IPS DF 6.9 (cell line): ENCODE measurements around the gene FGF18.
A peak's percentile ranks its signal among the peaks of the same experiment; 100 is the strongest.
"Not testable (repeated sequence)": the region's sequence is repeated elsewhere in the genome, so short reads cannot be mapped to it uniquely, and the experiment has no call there.

Source experiments
- DNase-seq: peaks from one replicate; pipeline ENCODE4 v3.0.0-alpha.2; 2013; ENCODE audit warnings: low read depth, low spot score
- H3K27ac ChIP-seq: one replicate; pipeline ENCODE4 v1.5.1; 2013; ENCODE audit warnings: low read length, control low read depth
- H3K27me3 ChIP-seq: 2 replicates; pipeline ENCODE4 v1.6.1; 2013; ENCODE audit warnings: mild to moderate bottlenecking, low read length; ENCODE audit not compliant: control insufficient read depth, insufficient read depth
- H3K36me3 ChIP-seq: 2 replicates; pipeline ENCODE4 v1.6.1; 2013; ENCODE audit warnings: low read length; ENCODE audit not compliant: control insufficient read depth, insufficient read depth
- H3K4me1 ChIP-seq: 2 replicates; pipeline ENCODE4 v1.6.1; 2013; ENCODE audit warnings: low read length; ENCODE audit not compliant: control insufficient read depth, insufficient read depth
- H3K4me3 ChIP-seq: 2 replicates; pipeline ENCODE4 v1.5.1; 2013; ENCODE audit warnings: mild to moderate bottlenecking, low read length
- H3K9me3 ChIP-seq: 2 replicates; pipeline ENCODE4 v1.6.1; 2013; ENCODE audit warnings: low read length, inconsistent platforms; ENCODE audit not compliant: control insufficient read depth, insufficient read depth
- WGBS: extraction: QIAGEN DNeasy Blood & Tissue Kit; methylation state at CpG from one replicate; pipeline ENCODE4 v1.1.7; 2013; ENCODE audit warnings: mixed read lengths, missing lambda C conversion rate; ENCODE audit not compliant: insufficient read length, insufficient coverage; 5-methylcytosine and 5-hydroxymethylcytosine counted together

Gene FGF18

GRCh38 chr5:171387970-171388815 lies 31.3 kb upstream of the FGF18 start:
- Histone ChIP-seq H3K4me3 (peak overlapping the region; percentile 92), H3K36me3 (peaks cover 14% of the 10 kb centered on the region; the same call in 1 of the 2 replicates)

GRCh38 chr5:171388816-171389168 lies 30.7 kb upstream of the FGF18 start:
- no peak overlapping the region for H3K27ac ChIP-seq
- peak overlapping the region; percentile 92; the same call in 1 of the 2 replicates for H3K4me3 ChIP-seq
- no peak for DNase-seq
- no peaks in the 10 kb centered on the region; the same call in 1 of the 2 replicates for H3K4me1 ChIP-seq
- H3K9me3 ChIP-seq, result no peaks in the 10 kb centered on the region
- no peaks in the 10 kb centered on the region for H3K27me3 ChIP-seq
- WGBS, result no CpG with 5 or more reads among the region's 14 CpGs
- H3K36me3 ChIP-seq, result peaks cover 19% of the 10 kb centered on the region; the same call in 1 of the 2 replicates

More at GRCh38 chr5:171387970-171388815, 31.3 kb upstream of the FGF18 start:
- Histone ChIP-seq H3K27ac (no peak overlapping the region), H3K27me3 (no peaks in the 10 kb centered on the region; the same call in 1 of the 2 replicates), H3K9me3 (no peaks in the 10 kb centered on the region), H3K4me1 (no peaks in the 10 kb centered on the region; the same call in 1 of the 2 replicates)
- WGBS, result no CpG with 5 or more reads among the region's 56 CpGs
- DNase-seq, result no peak

GRCh38 chr5:171390883-171391677 lies 28.4 kb upstream of the FGF18 start:
- Histone ChIP-seq H3K4me3 (no peak overlapping the region; the same call in 1 of the 2 replicates), H3K27me3 (no peaks in the 10 kb centered on the region), H3K4me1 (no peaks in the 10 kb centered on the region; the same call in 1 of the 2 replicates), H3K36me3 (peaks cover 38% of the 10 kb centered on the region; the same call in 1 of the 2 replicates), H3K27ac (no peak overlapping the region), H3K9me3 (no peaks in the 10 kb centered on the region)
- no peak for DNase-seq
- no CpG with 5 or more reads among the region's 8 CpGs for WGBS

GRCh38 chr5:171391996-171392577 lies 27.4 kb upstream of the FGF18 start:
- no peak for DNase-seq
- peaks cover 46% of the 10 kb centered on the region; the same call in 1 of the 2 replicates for H3K36me3 ChIP-seq
- no peaks in the 10 kb centered on the region; the same call in 1 of the 2 replicates for H3K4me1 ChIP-seq
- WGBS, result no CpG with 5 or more reads among the region's 14 CpGs
- H3K9me3 ChIP-seq, result no peaks in the 10 kb centered on the region
- no peak overlapping the region for H3K27ac ChIP-seq
- no peak overlapping the region for H3K4me3 ChIP-seq
- H3K27me3 ChIP-seq, result no peaks in the 10 kb centered on the region

- Histone ChIP-seq H3K9me3 (no peaks in the 10 kb centered on the region), H3K27me3 (no peaks in the 10 kb centered on the region), H3K4me3 (no peak overlapping the region), H3K27ac (no peak overlapping the region), H3K4me1 (no peaks in the 10 kb centered on the region; the same call in 1 of the 2 replicates), H3K36me3 (peaks cover 48% of the 10 kb centered on the region; the same call in 1 of the 2 replicates)
- 100% methylated on average over 3 of the region's 4 CpGs for WGBS
- no peak for DNase-seq
Measured at GRCh38 chr5:171392585-171393159, 26.8 kb upstream of the FGF18 start.

GRCh38 chr5:171395042-171395441 lies 24.4 kb upstream of the FGF18 start:
- DNase-seq, result no peak
- no peak overlapping the region for H3K27ac ChIP-seq
- peaks cover 63% of the 10 kb centered on the region; the same call in 1 of the 2 replicates for H3K36me3 ChIP-seq
- no CpG with 5 or more reads among the region's 7 CpGs for WGBS
- H3K4me3 ChIP-seq, result no peak overlapping the region
- H3K9me3 ChIP-seq, result no peaks in the 10 kb centered on the region
- no peaks in the 10 kb centered on the region for H3K27me3 ChIP-seq
- H3K4me1 ChIP-seq, result no peaks in the 10 kb centered on the region; the same call in 1 of the 2 replicates

GRCh38 chr5:171396583-171396982 lies 22.9 kb upstream of the FGF18 start:
- peaks cover 70% of the 10 kb centered on the region for H3K36me3 ChIP-seq
- not testable (repeated sequence) for H3K4me1 ChIP-seq, H3K27ac ChIP-seq, H3K9me3 ChIP-seq, DNase-seq, H3K27me3 ChIP-seq, H3K4me3 ChIP-seq
- no CpG with 5 or more reads among the region's 11 CpGs for WGBS

- DNase-seq, result no peak
- no peak overlapping the region for H3K27ac ChIP-seq
- no CpG with 5 or more reads among the region's 2 CpGs for WGBS
- H3K27me3 ChIP-seq, result no peaks in the 10 kb centered on the region
- no peaks in the 10 kb centered on the region for H3K4me1 ChIP-seq
- H3K4me3 ChIP-seq, result no peak overlapping the region
- H3K36me3 ChIP-seq, result peaks cover 67% of the 10 kb centered on the region
- H3K9me3 ChIP-seq, result no peaks in the 10 kb centered on the region
Measured at GRCh38 chr5:171397190-171397589, 22.3 kb upstream of the FGF18 start.

GRCh38 chr5:171397599-171397998 lies 21.8 kb upstream of the FGF18 start:
- Histone ChIP-seq H3K4me3 (no peak overlapping the region), H3K27me3 (no peaks in the 10 kb centered on the region), H3K36me3 (peaks cover 66% of the 10 kb centered on the region), H3K27ac (no peak overlapping the region), H3K9me3 (no peaks in the 10 kb centered on the region), H3K4me1 (no peaks in the 10 kb centered on the region)
- no peak for DNase-seq
- WGBS, result no CpG with 5 or more reads among the region's 4 CpGs

GRCh38 chr5:171398660-171399059 lies 20.8 kb upstream of the FGF18 start:
- H3K4me1 ChIP-seq, H3K27me3 ChIP-seq, H3K9me3 ChIP-seq, H3K27ac ChIP-seq, DNase-seq, H3K4me3 ChIP-seq: not testable (repeated sequence)
- peaks cover 63% of the 10 kb centered on the region for H3K36me3 ChIP-seq
- no CpG with 5 or more reads among the region's 9 CpGs for WGBS
